ENCODE measurements around the gene COL4A3. TPM values are rescaled to one million over a fixed set of nuclear protein-coding genes. Genes with fewer than 3 reads are reported as not detected.
"Not testable (repeated sequence)": the region's sequence is repeated elsewhere in the genome, so short reads cannot be mapped to it uniquely, and the experiment has no call there.

The COL4A3 gene
- total RNA-seq, 1 donor from 2014 or later: 0.34 TPM

GRCh38 chr2:227219312-227220105 lies 55.1 kb downstream of the COL4A3 start:
- no peaks in the 10 kb centered on the region for H3K9me3 Mint-ChIP-seq (ENCODE audit: low read depth)
- no peak for TF ChIP-seq CTCF (IDR thresholded peaks at IDR 0.05; ENCODE audit: unreplicated experiment)
- no peaks in the 10 kb centered on the region for H3K27me3 Mint-ChIP-seq
- H3K36me3 Mint-ChIP-seq (ENCODE audit: insufficient read depth): no peaks in the 10 kb centered on the region
- H3K4me1 Mint-ChIP-seq (ENCODE audit: low read depth): peaks cover 5% of the 10 kb centered on the region
- no peak overlapping the region for H3K27ac Mint-ChIP-seq
- DNase-seq (ENCODE audit: low spot score, unreplicated experiment): no peak
- H3K4me3 Mint-ChIP-seq (ENCODE audit: low read depth): no peak overlapping the region

GRCh38 chr2:227221120-227221519 lies 56.7 kb downstream of the COL4A3 start:
- Mint-ChIP-seq H3K27me3 (no peaks in the 10 kb centered on the region), H3K4me3 (ENCODE audit: low read depth) (no peak overlapping the region), H3K4me1 (ENCODE audit: low read depth) (peaks cover 8% of the 10 kb centered on the region), H3K27ac (no peak overlapping the region), H3K36me3 (ENCODE audit: insufficient read depth) (no peaks in the 10 kb centered on the region), H3K9me3 (ENCODE audit: low read depth) (no peaks in the 10 kb centered on the region)
- TF ChIP-seq CTCF (IDR thresholded peaks at IDR 0.05; ENCODE audit: unreplicated experiment): no peak
- DNase-seq (ENCODE audit: low spot score, unreplicated experiment): no peak

- Mint-ChIP-seq H3K36me3 (ENCODE audit: insufficient read depth) (no peaks in the 10 kb centered on the region), H3K9me3 (ENCODE audit: low read depth) (no peaks in the 10 kb centered on the region), H3K27ac (no peak overlapping the region), H3K27me3 (no peaks in the 10 kb centered on the region), H3K4me3 (ENCODE audit: low read depth) (no peak overlapping the region), H3K4me1 (ENCODE audit: low read depth) (peaks cover 8% of the 10 kb centered on the region)
- TF ChIP-seq CTCF (IDR thresholded peaks at IDR 0.05; ENCODE audit: unreplicated experiment): no peak
- DNase-seq (ENCODE audit: low spot score, unreplicated experiment): no peak
Measured at GRCh38 chr2:227222292-227222691, 57.9 kb downstream of the COL4A3 start.

GRCh38 chr2:227225641-227226040 lies 61.2 kb downstream of the COL4A3 start:
- not testable (repeated sequence) for DNase-seq (ENCODE audit: low spot score, unreplicated experiment); H3K27ac Mint-ChIP-seq; H3K4me1 Mint-ChIP-seq (ENCODE audit: low read depth); H3K27me3 Mint-ChIP-seq; H3K9me3 Mint-ChIP-seq (ENCODE audit: low read depth); H3K4me3 Mint-ChIP-seq (ENCODE audit: low read depth); H3K36me3 Mint-ChIP-seq (ENCODE audit: insufficient read depth)

GRCh38 chr2:227228061-227228667 lies 63.7 kb downstream of the COL4A3 start:
- peaks cover 8% of the 10 kb centered on the region for H3K4me1 Mint-ChIP-seq (ENCODE audit: low read depth)
- no peak for TF ChIP-seq CTCF (IDR thresholded peaks at IDR 0.05; ENCODE audit: unreplicated experiment)
- no peak for DNase-seq (ENCODE audit: low spot score, unreplicated experiment)
- H3K9me3 Mint-ChIP-seq (ENCODE audit: low read depth): peaks cover 5% of the 10 kb centered on the region
- H3K4me3 Mint-ChIP-seq (ENCODE audit: low read depth): no peak overlapping the region
- no peaks in the 10 kb centered on the region for H3K36me3 Mint-ChIP-seq (ENCODE audit: insufficient read depth)
- H3K27ac Mint-ChIP-seq: no peak overlapping the region
- H3K27me3 Mint-ChIP-seq: peaks cover 2% of the 10 kb centered on the region

GRCh38 chr2:227230151-227230550 lies 65.7 kb downstream of the COL4A3 start:
- peaks cover 2% of the 10 kb centered on the region for H3K27me3 Mint-ChIP-seq
- no peak for DNase-seq (ENCODE audit: low spot score, unreplicated experiment)
- TF ChIP-seq CTCF (IDR thresholded peaks at IDR 0.05; ENCODE audit: unreplicated experiment): no peak
- no peak overlapping the region for H3K4me3 Mint-ChIP-seq (ENCODE audit: low read depth)
- H3K36me3 Mint-ChIP-seq (ENCODE audit: insufficient read depth): no peaks in the 10 kb centered on the region
- no peak overlapping the region for H3K27ac Mint-ChIP-seq
- peaks cover 5% of the 10 kb centered on the region for H3K9me3 Mint-ChIP-seq (ENCODE audit: low read depth)
- H3K4me1 Mint-ChIP-seq (ENCODE audit: low read depth): peaks cover 3% of the 10 kb centered on the region
